SK-N-SH treated with all-trans-retinoic acid at 6 μM for 48 hours (cell line): Measurements from ENCODE around the gene FHOD3.

Experiments used
- ATAC-seq: fragments of 200-7000 bp; cut with Tn5 transposase; 3 replicates; pipeline ENCODE4 v1.9.1; 2020; ENCODE audit warnings: mild to moderate bottlenecking, moderate library complexity
- ARNTL ChIP-seq: fragments of 450-650 bp; formaldehyde crosslinking; IDR thresholded peaks from 2 replicates; pipeline ENCODE4 v1.5.0; 2020; ENCODE audit warnings: low read depth, mild to moderate bottlenecking, moderate library complexity, borderline replicate concordance
- BACH2 ChIP-seq: fragments of 250-450 bp; sonication (Bioruptor Pico); IDR thresholded peaks from 2 replicates; pipeline ENCODE4 v1.9.0; 2021; ENCODE audit warnings: mild to moderate bottlenecking, borderline replicate concordance
- ESRRG ChIP-seq: fragments of 250-450 bp; sonication (Bioruptor Pico); IDR thresholded peaks from 2 replicates; pipeline ENCODE4 v1.6.1; 2021; ENCODE audit warnings: mild to moderate bottlenecking
- GLIS3 ChIP-seq: fragments of 250-450 bp; sonication (Bioruptor Pico); IDR thresholded peaks from 2 replicates; pipeline ENCODE4 v1.5.0; 2020; ENCODE audit warnings: mild to moderate bottlenecking, moderate library complexity
- ISL1 ChIP-seq: fragments of 250-450 bp; sonication (Bioruptor Pico); IDR thresholded peaks from 2 replicates; pipeline ENCODE4 v2.1.2; 2022; ENCODE audit warnings: mild to moderate bottlenecking, moderate library complexity
- OSR1 ChIP-seq: fragments of 250-450 bp; sonication (Bioruptor Pico); IDR thresholded peaks from 2 replicates; pipeline ENCODE4 v1.8.0; 2022; ENCODE audit warnings: moderate library complexity, mild to moderate bottlenecking, inconsistent platforms
- PPARA ChIP-seq: fragments of 250-450 bp; sonication (Bioruptor Pico); IDR thresholded peaks from 2 replicates; pipeline ENCODE4 v1.5.0; 2020; ENCODE audit warnings: mild to moderate bottlenecking, borderline replicate concordance
- RARB ChIP-seq: fragments of 250-450 bp; sonication (Bioruptor Pico); IDR thresholded peaks from 2 replicates; pipeline ENCODE4 v1.8.0; 2021; ENCODE audit warnings: mild to moderate bottlenecking, moderate library complexity
- SNAI2 ChIP-seq: fragments of 250-450 bp; sonication (Bioruptor Pico); IDR thresholded peaks from 2 replicates; pipeline ENCODE4 v1.5.0; 2020; ENCODE audit warnings: mild to moderate bottlenecking, moderate library complexity
- TCF4 ChIP-seq: fragments of 250-450 bp; sonication (Bioruptor Pico); IDR thresholded peaks from 2 replicates; pipeline ENCODE4 v1.8.0; 2021; ENCODE audit warnings: mild to moderate bottlenecking, moderate library complexity, borderline replicate concordance
- ZC3H10 ChIP-seq: fragments of 250-450 bp; sonication (Bioruptor Pico); IDR thresholded peaks from 2 replicates; pipeline ENCODE4 v1.5.1; 2021; ENCODE audit warnings: mild to moderate bottlenecking, moderate library complexity
- ZFP3 ChIP-seq: fragments of 250-450 bp; sonication (Bioruptor Pico); IDR thresholded peaks from 2 replicates; pipeline ENCODE4 v1.5.0; 2020; ENCODE audit warnings: mild to moderate bottlenecking, moderate library complexity
- ZFP30 ChIP-seq: fragments of 450-650 bp; formaldehyde crosslinking; IDR thresholded peaks from 2 replicates; pipeline ENCODE4 v1.5.0; 2022; ENCODE audit warnings: mild to moderate bottlenecking, moderate library complexity
- ZNF565 ChIP-seq: fragments of 450-650 bp; formaldehyde crosslinking; conservative IDR thresholded peaks from 2 replicates; pipeline ENCODE4 v1.5.0; 2020; ENCODE audit warnings: low read depth, mild to moderate bottlenecking, moderate library complexity
- ZNF70 ChIP-seq: fragments of 450-650 bp; formaldehyde crosslinking; IDR thresholded peaks from 2 replicates; pipeline ENCODE4 v1.5.0; 2020; ENCODE audit warnings: mild to moderate bottlenecking, moderate library complexity
- ZNF8 ChIP-seq: fragments of 450-650 bp; formaldehyde crosslinking; IDR thresholded peaks from 2 replicates; pipeline ENCODE4 v1.5.0; 2020; ENCODE audit warnings: mild to moderate bottlenecking, moderate library complexity
- TF ChIP-seq, protein P1 (sequence below): fragments of 250-450 bp; sonication (Bioruptor Pico); IDR thresholded peaks from 2 replicates; pipeline ENCODE4 v1.8.0; 2020; ENCODE audit warnings: mild to moderate bottlenecking, moderate library complexity, borderline replicate concordance
- TF ChIP-seq, protein P2 (sequence below): fragments of 250-450 bp; sonication (Bioruptor Pico); IDR thresholded peaks from 2 replicates; pipeline ENCODE4 v1.8.0; 2021; ENCODE audit warnings: low read depth, mild to moderate bottlenecking, moderate library complexity, borderline replicate concordance
- TF ChIP-seq, protein P3 (sequence below): fragments of 250-450 bp; sonication (Bioruptor Pico); IDR thresholded peaks from 2 replicates; pipeline ENCODE4 v1.5.1; 2020; ENCODE audit warnings: low read depth, mild to moderate bottlenecking, moderate library complexity
- TF ChIP-seq, protein P4 (sequence below): fragments of 250-450 bp; sonication (Bioruptor Pico); IDR thresholded peaks from 2 replicates; pipeline ENCODE4 v1.5.1; 2021; ENCODE audit warnings: mild to moderate bottlenecking, moderate library complexity
- TF ChIP-seq, protein P5 (sequence below): fragments of 250-450 bp; sonication (Bioruptor Pico); IDR thresholded peaks from 2 replicates; pipeline ENCODE4 v1.5.0; 2020; ENCODE audit warnings: mild to moderate bottlenecking, moderate library complexity

Gene FHOD3

DNA sequence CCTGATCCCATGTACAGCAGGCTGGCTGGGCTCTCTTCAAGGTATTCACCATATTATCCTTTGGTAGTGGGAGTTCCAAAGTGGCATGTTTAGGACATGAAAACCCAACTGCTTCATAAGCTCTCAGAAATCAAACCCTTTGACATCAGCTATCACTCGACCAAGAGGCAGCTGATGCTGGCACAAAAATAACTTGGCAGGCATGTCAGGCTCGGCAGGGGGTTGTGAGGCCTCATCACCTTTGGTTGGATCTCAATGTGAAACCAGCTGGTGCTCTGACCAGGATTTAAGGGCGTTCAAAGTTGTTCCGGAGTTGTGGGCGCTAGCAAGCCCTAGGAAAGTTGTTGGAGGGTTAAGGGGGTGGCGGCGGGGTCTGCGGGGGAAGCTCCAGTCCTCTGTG lies 171.9 kb downstream of the FHOD3 start:
- no peak for TF ChIP-seq ZNF8
- TF ChIP-seq, protein P1, sequence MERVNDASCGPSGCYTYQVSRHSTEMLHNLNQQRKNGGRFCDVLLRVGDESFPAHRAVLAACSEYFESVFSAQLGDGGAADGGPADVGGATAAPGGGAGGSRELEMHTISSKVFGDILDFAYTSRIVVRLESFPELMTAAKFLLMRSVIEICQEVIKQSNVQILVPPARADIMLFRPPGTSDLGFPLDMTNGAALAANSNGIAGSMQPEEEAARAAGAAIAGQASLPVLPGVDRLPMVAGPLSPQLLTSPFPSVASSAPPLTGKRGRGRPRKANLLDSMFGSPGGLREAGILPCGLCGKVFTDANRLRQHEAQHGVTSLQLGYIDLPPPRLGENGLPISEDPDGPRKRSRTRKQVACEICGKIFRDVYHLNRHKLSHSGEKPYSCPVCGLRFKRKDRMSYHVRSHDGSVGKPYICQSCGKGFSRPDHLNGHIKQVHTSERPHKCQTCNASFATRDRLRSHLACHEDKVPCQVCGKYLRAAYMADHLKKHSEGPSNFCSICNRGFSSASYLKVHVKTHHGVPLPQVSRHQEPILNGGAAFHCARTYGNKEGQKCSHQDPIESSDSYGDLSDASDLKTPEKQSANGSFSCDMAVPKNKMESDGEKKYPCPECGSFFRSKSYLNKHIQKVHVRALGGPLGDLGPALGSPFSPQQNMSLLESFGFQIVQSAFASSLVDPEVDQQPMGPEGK (CRISPR knock-in tag), result no peak
- no peak for TF ChIP-seq ESRRG (CRISPR knock-in tag)
- TF ChIP-seq, all 23 proteins: peak for 0
- ATAC-seq, result no peak

DNA sequence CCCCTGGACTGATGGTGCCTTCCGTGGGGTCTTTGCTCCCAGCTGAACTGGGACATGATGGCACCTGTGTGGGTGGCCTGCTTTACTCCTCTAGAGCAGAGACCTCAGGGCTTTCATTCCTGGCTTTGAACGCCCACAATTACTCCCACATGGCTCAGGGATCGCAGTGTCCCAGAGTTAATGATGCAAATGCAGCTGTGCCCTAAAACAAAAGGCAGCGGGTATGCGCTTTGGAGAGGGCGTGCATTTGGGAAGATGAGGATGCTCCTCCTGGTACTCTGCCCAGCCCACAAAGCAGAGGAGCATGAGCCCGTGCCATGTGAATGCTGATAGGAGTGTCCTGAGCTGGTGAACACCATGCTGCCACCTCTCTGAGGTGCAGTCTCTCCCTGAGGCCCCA lies 173.4 kb downstream of the FHOD3 start:
- ATAC-seq, result no peak
- TF ChIP-seq BACH2 (CRISPR knock-in tag) (no peak), ZNF565 (CRISPR knock-in tag) (no peak), ARNTL (CRISPR knock-in tag) (no peak), PPARA (CRISPR knock-in tag) (no peak), GLIS3 (CRISPR knock-in tag) (no peak), ZFP30 (no peak), ZFP3 (CRISPR knock-in tag) (no peak), ZC3H10 (CRISPR knock-in tag) (no peak), ZNF70 (no peak), SNAI2 (CRISPR knock-in tag) (no peak)
- TF ChIP-seq, protein P2, sequence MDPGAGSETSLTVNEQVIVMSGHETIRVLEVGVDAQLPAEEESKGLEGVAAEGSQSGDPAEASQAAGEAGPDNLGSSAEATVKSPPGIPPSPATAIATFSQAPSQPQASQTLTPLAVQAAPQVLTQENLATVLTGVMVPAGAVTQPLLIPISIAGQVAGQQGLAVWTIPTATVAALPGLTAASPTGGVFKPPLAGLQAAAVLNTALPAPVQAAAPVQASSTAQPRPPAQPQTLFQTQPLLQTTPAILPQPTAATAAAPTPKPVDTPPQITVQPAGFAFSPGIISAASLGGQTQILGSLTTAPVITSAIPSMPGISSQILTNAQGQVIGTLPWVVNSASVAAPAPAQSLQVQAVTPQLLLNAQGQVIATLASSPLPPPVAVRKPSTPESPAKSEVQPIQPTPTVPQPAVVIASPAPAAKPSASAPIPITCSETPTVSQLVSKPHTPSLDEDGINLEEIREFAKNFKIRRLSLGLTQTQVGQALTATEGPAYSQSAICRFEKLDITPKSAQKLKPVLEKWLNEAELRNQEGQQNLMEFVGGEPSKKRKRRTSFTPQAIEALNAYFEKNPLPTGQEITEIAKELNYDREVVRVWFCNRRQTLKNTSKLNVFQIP (CRISPR knock-in tag), result no peak
- TF ChIP-seq, protein P3, sequence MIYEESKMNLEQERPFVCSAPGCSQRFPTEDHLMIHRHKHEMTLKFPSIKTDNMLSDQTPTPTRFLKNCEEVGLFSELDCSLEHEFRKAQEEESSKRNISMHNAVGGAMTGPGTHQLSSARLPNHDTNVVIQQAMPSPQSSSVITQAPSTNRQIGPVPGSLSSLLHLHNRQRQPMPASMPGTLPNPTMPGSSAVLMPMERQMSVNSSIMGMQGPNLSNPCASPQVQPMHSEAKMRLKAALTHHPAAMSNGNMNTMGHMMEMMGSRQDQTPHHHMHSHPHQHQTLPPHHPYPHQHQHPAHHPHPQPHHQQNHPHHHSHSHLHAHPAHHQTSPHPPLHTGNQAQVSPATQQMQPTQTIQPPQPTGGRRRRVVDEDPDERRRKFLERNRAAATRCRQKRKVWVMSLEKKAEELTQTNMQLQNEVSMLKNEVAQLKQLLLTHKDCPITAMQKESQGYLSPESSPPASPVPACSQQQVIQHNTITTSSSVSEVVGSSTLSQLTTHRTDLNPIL, result no peak
- TF ChIP-seq, protein P4, sequence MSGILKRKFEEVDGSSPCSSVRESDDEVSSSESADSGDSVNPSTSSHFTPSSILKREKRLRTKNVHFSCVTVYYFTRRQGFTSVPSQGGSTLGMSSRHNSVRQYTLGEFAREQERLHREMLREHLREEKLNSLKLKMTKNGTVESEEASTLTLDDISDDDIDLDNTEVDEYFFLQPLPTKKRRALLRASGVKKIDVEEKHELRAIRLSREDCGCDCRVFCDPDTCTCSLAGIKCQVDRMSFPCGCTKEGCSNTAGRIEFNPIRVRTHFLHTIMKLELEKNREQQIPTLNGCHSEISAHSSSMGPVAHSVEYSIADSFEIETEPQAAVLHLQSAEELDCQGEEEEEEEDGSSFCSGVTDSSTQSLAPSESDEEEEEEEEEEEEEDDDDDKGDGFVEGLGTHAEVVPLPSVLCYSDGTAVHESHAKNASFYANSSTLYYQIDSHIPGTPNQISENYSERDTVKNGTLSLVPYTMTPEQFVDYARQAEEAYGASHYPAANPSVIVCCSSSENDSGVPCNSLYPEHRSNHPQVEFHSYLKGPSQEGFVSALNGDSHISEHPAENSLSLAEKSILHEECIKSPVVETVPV (CRISPR knock-in tag), result no peak

DNA sequence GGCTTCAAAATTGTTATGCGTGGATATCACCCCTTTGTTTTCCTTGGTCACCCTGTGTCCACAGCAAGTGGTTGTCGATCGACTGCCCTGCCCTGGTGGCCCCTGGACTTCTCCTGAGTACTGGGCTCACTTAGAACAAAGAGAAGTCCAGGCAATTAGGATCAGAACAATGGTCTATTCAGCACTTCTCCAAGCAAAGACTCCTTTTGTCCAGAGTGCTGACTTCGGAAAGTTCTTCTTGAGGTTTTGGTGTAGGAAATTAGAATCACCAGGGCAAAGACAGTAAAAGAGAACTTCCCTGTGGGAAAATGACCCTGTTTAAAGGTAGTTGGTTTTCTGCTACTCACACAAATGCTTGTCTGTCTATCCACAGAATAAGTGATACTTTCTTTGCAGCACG lies 173.9 kb downstream of the FHOD3 start:
- no peak for ATAC-seq
- TF ChIP-seq, protein P2 (CRISPR knock-in tag), result no peak
- TF ChIP-seq OSR1 (no peak), ARNTL (CRISPR knock-in tag) (no peak), ISL1 (CRISPR knock-in tag) (no peak), ZFP3 (CRISPR knock-in tag) (no peak), RARB (CRISPR knock-in tag) (no peak), ZNF70 (no peak), ZNF565 (CRISPR knock-in tag) (no peak), PPARA (CRISPR knock-in tag) (no peak), BACH2 (CRISPR knock-in tag) (no peak), TCF4 (CRISPR knock-in tag) (no peak), ZFP30 (no peak)
- TF ChIP-seq, protein P5, sequence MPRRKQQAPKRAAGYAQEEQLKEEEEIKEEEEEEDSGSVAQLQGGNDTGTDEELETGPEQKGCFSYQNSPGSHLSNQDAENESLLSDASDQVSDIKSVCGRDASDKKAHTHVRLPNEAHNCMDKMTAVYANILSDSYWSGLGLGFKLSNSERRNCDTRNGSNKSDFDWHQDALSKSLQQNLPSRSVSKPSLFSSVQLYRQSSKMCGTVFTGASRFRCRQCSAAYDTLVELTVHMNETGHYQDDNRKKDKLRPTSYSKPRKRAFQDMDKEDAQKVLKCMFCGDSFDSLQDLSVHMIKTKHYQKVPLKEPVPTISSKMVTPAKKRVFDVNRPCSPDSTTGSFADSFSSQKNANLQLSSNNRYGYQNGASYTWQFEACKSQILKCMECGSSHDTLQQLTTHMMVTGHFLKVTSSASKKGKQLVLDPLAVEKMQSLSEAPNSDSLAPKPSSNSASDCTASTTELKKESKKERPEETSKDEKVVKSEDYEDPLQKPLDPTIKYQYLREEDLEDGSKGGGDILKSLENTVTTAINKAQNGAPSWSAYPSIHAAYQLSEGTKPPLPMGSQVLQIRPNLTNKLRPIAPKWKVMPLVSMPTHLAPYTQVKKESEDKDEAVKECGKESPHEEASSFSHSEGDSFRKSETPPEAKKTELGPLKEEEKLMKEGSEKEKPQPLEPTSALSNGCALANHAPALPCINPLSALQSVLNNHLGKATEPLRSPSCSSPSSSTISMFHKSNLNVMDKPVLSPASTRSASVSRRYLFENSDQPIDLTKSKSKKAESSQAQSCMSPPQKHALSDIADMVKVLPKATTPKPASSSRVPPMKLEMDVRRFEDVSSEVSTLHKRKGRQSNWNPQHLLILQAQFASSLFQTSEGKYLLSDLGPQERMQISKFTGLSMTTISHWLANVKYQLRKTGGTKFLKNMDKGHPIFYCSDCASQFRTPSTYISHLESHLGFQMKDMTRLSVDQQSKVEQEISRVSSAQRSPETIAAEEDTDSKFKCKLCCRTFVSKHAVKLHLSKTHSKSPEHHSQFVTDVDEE (CRISPR knock-in tag), result no peak
